K562 (cell line): ENCODE measurements around the gene C6orf89. TPM values are rescaled to one million over a fixed set of nuclear protein-coding genes. Genes with fewer than 3 reads are reported as not detected.
A peak's percentile ranks its signal among the peaks of the same experiment; 100 is the strongest.

Source experiments
- ATF7 ChIP-seq: fragments of 450-650 bp; IDR thresholded peaks from 2 replicates; pipeline ENCODE4 v1.7.1; 2014; ENCODE audit warnings: mild to moderate bottlenecking, moderate library complexity
- CREM ChIP-seq: IDR thresholded peaks from 2 replicates; pipeline ENCODE4 v1.6.1; 2014; ENCODE audit warnings: antibody characterized with exemption, low read depth
- HCFC1 ChIP-seq: IDR thresholded peaks from 2 replicates; pipeline ENCODE4 v1.6.1; 2012; ENCODE audit warnings: low read depth, low read length, improper control_type of control experiment
- HDGF ChIP-seq: fragments of 450-650 bp; IDR thresholded peaks from 2 replicates; pipeline ENCODE4 v1.6.1; 2016
- HIVEP1 ChIP-seq: fragments of 250-450 bp; sonication (Bioruptor Pico); IDR thresholded peaks from 2 replicates; pipeline ENCODE4 v1.4.0; 2020; ENCODE audit warnings: mild to moderate bottlenecking
- KDM1A ChIP-seq, 2 experiments: fragments of 450-650 bp; IDR thresholded peaks; 2 replicates each; pipeline ENCODE4 v1.6.1; 2016; ENCODE audit warnings: mild to moderate bottlenecking in 2 of 2
- KLF6 ChIP-seq: fragments of 250-450 bp; sonication (Bioruptor Pico); IDR thresholded peaks from 2 replicates; pipeline ENCODE4 v1.4.0; 2020; ENCODE audit warnings: mild to moderate bottlenecking, moderate library complexity, borderline replicate concordance
- NFRKB ChIP-seq: fragments of 450-650 bp; IDR thresholded peaks from 2 replicates; pipeline ENCODE4 v1.6.1; 2016; ENCODE audit warnings: low read depth
- NFYB ChIP-seq: IDR thresholded peaks from 2 replicates; pipeline ENCODE4 v1.6.1; 2011; ENCODE audit warnings: mild to moderate bottlenecking, moderate library complexity; ENCODE audit not compliant: insufficient read length; ENCODE audit errors: extremely low read depth
- PHF20 ChIP-seq: fragments of 450-650 bp; IDR thresholded peaks from 2 replicates; pipeline ENCODE4 v1.6.1; 2018; ENCODE audit not compliant: partially characterized antibody
- SMAD4 ChIP-seq: fragments of 250-450 bp; sonication (Bioruptor Pico); conservative IDR thresholded peaks from 2 replicates; pipeline ENCODE4 v1.8.0; 2021; ENCODE audit warnings: inconsistent platforms, mild to moderate bottlenecking, moderate library complexity
- SMARCA5 ChIP-seq: fragments of 450-650 bp; IDR thresholded peaks from 2 replicates; pipeline ENCODE4 v1.6.1; 2016
- THRAP3 ChIP-seq: fragments of 450-650 bp; IDR thresholded peaks from 2 replicates; pipeline ENCODE4 v1.6.1; 2016; ENCODE audit warnings: mild to moderate bottlenecking, inconsistent platforms, borderline replicate concordance
- ZBED1 ChIP-seq: IDR thresholded peaks from 2 replicates; pipeline ENCODE4 v1.6.1; 2014
- ZFP36 ChIP-seq: fragments of 150-350 bp; IDR thresholded peaks from 2 replicates; pipeline ENCODE4 v1.6.1; 2018; ENCODE audit warnings: low read length, low read depth; ENCODE audit not compliant: partially characterized antibody
- ZNF699 ChIP-seq: fragments of 250-450 bp; sonication (Bioruptor Pico); IDR thresholded peaks from 2 replicates; pipeline ENCODE4 v1.8.0; 2021; ENCODE audit warnings: mild to moderate bottlenecking, moderate library complexity; ENCODE audit not compliant: insufficient replicate concordance
- ZNF79 ChIP-seq: fragments of 250-450 bp; sonication (Bioruptor Pico); IDR thresholded peaks from 2 replicates; pipeline ENCODE4 v1.4.0; 2020; ENCODE audit warnings: low read depth, mild to moderate bottlenecking, moderate library complexity
- polyA plus RNA-seq, 8 experiments: library from polyadenylated mRNA; depleted of rRNA in 4 of 8; stranded (reverse) in 5 of 8; unstranded in 3 of 8; fragments of >200 nt; fragmentation: Nextera tagmentation in 2 of 8; fragmentation: Illumina TruSeq in 1 of 8; extraction: Ambion mirVana in 2 of 8; extraction: Trizol in 1 of 8; gene quantifications; 2 replicates each; pipeline versions ENCODE4 v1.2.1 to v1.2.3, GENCODE V29; 2011 to 2014; ENCODE audit warnings: inconsistent platforms in 1 of 8, missing spikeins in 1 of 8
- total RNA-seq, 7 experiments: library from RNA; depleted of rRNA in 6 of 7; stranded (reverse); fragments of >200 nt in 6 of 7; fragmentation: Illumina TruSeq in 2 of 7; extraction: Trizol in 2 of 7; gene quantifications; 2 replicates each; pipeline versions ENCODE4 v1.2.1 to v1.2.3, GENCODE V29; 2011 to 2021; ENCODE audit warnings: low replicate concordance in 1 of 7
- TF ChIP-seq, protein P1 (sequence below), 2 experiments: fragments of 450-650 bp; IDR thresholded peaks; 2 replicates each; pipeline ENCODE4 v1.6.1; 2016
- TF ChIP-seq, protein P2 (sequence below): fragments of 450-650 bp; IDR thresholded peaks from 2 replicates; pipeline ENCODE4 v1.6.1; 2016; ENCODE audit warnings: missing biosample characterization, missing genetic modification characterization
- TF ChIP-seq, protein P3 (sequence below): fragments of 450-650 bp; IDR thresholded peaks from 2 replicates; pipeline ENCODE4 v1.6.1; 2016; ENCODE audit warnings: borderline replicate concordance
- TF ChIP-seq, protein P4 (sequence below): sonication (generic); formaldehyde crosslinking; IDR thresholded peaks from 2 replicates; pipeline ENCODE4 v1.8.1; 2023; ENCODE audit warnings: mild to moderate bottlenecking, missing genetic modification reagents

C6orf89 gene
- total and polyA plus RNA-seq, 9 of the 15 experiments (the other 6 are each of a cell fraction or from before 2014, with no cell fraction given): 35.2 to 111 (median 58.5) TPM

- peak; percentile 87 for TF ChIP-seq NFRKB
- TF ChIP-seq, protein P1, sequence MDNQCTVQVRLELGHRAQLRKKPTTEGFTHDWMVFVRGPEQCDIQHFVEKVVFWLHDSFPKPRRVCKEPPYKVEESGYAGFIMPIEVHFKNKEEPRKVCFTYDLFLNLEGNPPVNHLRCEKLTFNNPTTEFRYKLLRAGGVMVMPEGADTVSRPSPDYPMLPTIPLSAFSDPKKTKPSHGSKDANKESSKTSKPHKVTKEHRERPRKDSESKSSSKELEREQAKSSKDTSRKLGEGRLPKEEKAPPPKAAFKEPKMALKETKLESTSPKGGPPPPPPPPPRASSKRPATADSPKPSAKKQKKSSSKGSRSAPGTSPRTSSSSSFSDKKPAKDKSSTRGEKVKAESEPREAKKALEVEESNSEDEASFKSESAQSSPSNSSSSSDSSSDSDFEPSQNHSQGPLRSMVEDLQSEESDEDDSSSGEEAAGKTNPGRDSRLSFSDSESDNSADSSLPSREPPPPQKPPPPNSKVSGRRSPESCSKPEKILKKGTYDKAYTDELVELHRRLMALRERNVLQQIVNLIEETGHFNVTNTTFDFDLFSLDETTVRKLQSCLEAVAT (IDR thresholded peaks at IDR 0.05): peak; percentile 24 to 65; a peak in 2 of 4 replicates
- TF ChIP-seq, protein P2, sequence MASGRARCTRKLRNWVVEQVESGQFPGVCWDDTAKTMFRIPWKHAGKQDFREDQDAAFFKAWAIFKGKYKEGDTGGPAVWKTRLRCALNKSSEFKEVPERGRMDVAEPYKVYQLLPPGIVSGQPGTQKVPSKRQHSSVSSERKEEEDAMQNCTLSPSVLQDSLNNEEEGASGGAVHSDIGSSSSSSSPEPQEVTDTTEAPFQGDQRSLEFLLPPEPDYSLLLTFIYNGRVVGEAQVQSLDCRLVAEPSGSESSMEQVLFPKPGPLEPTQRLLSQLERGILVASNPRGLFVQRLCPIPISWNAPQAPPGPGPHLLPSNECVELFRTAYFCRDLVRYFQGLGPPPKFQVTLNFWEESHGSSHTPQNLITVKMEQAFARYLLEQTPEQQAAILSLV: 0 out of 2 replicates have a peak, but pooled peaks have one; percentile 10
- peak; percentile 85 to 89 for TF ChIP-seq KDM1A (IDR thresholded peaks at IDR 0.05)
- TF ChIP-seq, protein P3, sequence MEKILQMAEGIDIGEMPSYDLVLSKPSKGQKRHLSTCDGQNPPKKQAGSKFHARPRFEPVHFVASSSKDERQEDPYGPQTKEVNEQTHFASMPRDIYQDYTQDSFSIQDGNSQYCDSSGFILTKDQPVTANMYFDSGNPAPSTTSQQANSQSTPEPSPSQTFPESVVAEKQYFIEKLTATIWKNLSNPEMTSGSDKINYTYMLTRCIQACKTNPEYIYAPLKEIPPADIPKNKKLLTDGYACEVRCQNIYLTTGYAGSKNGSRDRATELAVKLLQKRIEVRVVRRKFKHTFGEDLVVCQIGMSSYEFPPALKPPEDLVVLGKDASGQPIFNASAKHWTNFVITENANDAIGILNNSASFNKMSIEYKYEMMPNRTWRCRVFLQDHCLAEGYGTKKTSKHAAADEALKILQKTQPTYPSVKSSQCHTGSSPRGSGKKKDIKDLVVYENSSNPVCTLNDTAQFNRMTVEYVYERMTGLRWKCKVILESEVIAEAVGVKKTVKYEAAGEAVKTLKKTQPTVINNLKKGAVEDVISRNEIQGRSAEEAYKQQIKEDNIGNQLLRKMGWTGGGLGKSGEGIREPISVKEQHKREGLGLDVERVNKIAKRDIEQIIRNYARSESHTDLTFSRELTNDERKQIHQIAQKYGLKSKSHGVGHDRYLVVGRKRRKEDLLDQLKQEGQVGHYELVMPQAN: 0 out of 2 replicates have a peak, but pooled peaks have one; percentile 22
- TF ChIP-seq HIVEP1 (CRISPR knock-in tag): no peak
- no peak for TF ChIP-seq ZNF79 (CRISPR knock-in tag)
- no peak for TF ChIP-seq ZBED1
- TF ChIP-seq SMAD4 (CRISPR knock-in tag): peak; percentile 42; the same call in 1 of the 2 replicates
- TF ChIP-seq KLF6 (CRISPR knock-in tag): no peak
- TF ChIP-seq NFYB: no peak
- no peak for TF ChIP-seq PHF20
- no peak; the same call in none of the 2 replicates for TF ChIP-seq THRAP3
- TF ChIP-seq CREM: peak; percentile 26; the same call in 1 of the 2 replicates
- peak; percentile 52; the same call in 1 of the 2 replicates for TF ChIP-seq SMARCA5
- TF ChIP-seq ATF7: peak; percentile 56
- TF ChIP-seq ZFP36: no peak
- no peak for TF ChIP-seq ZNF699 (CRISPR knock-in tag)
- peak; percentile 35; the same call in 1 of the 2 replicates for TF ChIP-seq HCFC1
- TF ChIP-seq, protein P4, sequence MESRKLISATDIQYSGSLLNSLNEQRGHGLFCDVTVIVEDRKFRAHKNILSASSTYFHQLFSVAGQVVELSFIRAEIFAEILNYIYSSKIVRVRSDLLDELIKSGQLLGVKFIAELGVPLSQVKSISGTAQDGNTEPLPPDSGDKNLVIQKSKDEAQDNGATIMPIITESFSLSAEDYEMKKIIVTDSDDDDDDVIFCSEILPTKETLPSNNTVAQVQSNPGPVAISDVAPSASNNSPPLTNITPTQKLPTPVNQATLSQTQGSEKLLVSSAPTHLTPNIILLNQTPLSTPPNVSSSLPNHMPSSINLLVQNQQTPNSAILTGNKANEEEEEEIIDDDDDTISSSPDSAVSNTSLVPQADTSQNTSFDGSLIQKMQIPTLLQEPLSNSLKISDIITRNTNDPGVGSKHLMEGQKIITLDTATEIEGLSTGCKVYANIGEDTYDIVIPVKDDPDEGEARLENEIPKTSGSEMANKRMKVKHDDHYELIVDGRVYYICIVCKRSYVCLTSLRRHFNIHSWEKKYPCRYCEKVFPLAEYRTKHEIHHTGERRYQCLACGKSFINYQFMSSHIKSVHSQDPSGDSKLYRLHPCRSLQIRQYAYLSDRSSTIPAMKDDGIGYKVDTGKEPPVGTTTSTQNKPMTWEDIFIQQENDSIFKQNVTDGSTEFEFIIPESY (CRISPR knock-in tag): no peak
- peak; percentile 79; the same call in 1 of the 2 replicates for TF ChIP-seq HDGF
Observed at GRCh38 chr6:36888654-36889481, 3.1 kb downstream of the C6orf89 start (continued).
